A673 (cell line): ENCODE data around the gene PGM2L1. TPM values are rescaled to one million over a fixed set of nuclear protein-coding genes. Genes with fewer than 3 reads are reported as not detected.
"Not testable (repeated sequence)": the region's sequence is repeated elsewhere in the genome, so short reads cannot be mapped to it uniquely, and the experiment has no call there.

Experiments
- BruUV-seq: library from RNA; stranded (reverse); fragments of 400-500 nt; replicated peaks from 2 replicates; lab custom pipeline; 2021; lab: Mats Ljungman, UMichigan
- CTCF ChIA-PET: fragments of 300-600 bp; sonication (Branson Sonifier 250); formaldehyde crosslinking; loops from one replicate; lab custom pipeline; 2022; ENCODE audit warnings: antibody characterized with exemption; lab: Charles Lee
- POLR2A ChIA-PET: fragments of 300-600 bp; sonication (Branson Sonifier 250); formaldehyde crosslinking; loops from one replicate; lab custom pipeline; 2022; ENCODE audit warnings: antibody characterized with exemption; ENCODE audit not compliant: low non-redundant PET; lab: Charles Lee
- DNase-seq: peaks from one replicate; pipeline ENCODE4 v3.0.0-alpha.2; 2015; ENCODE audit warnings: low spot score
- H3K27ac ChIP-seq: fragments of 200-600 bp; sonication (generic); 2 replicates; pipeline ENCODE4 v1.5.1; 2016; ENCODE audit warnings: mixed run types, low read depth, mild to moderate bottlenecking, mixed read lengths, antibody characterized with exemption, low read length; ENCODE audit not compliant: poor library complexity, severe bottlenecking
- H3K27me3 ChIP-seq: fragments of 200-600 bp; sonication (generic); replicated peaks from 2 replicates; pipeline ENCODE4 v1.6.1; 2017; ENCODE audit warnings: mixed run types, low read depth, mild to moderate bottlenecking, mixed read lengths, antibody characterized with exemption, low read length; ENCODE audit not compliant: insufficient read depth, poor library complexity
- H3K36me3 ChIP-seq: fragments of 200-600 bp; sonication (generic); 2 replicates; pipeline ENCODE4 v1.6.1; 2016; ENCODE audit warnings: mixed run types, mild to moderate bottlenecking, mixed read lengths, antibody characterized with exemption, low read length; ENCODE audit not compliant: insufficient read depth, poor library complexity, severe bottlenecking
- H3K4me1 ChIP-seq: fragments of 200-600 bp; sonication (generic); 2 replicates; pipeline ENCODE4 v1.6.1; 2017; ENCODE audit warnings: mixed run types, mild to moderate bottlenecking, mixed read lengths, antibody characterized with exemption, low read length; ENCODE audit not compliant: insufficient read depth, poor library complexity, severe bottlenecking
- H3K4me3 ChIP-seq: fragments of 200-600 bp; sonication (generic); 2 replicates; pipeline ENCODE4 v1.5.1; 2016; ENCODE audit warnings: low read depth, mixed run types, mild to moderate bottlenecking, mixed read lengths, low read length; ENCODE audit not compliant: poor library complexity, severe bottlenecking
- H3K9me3 ChIP-seq: fragments of 200-600 bp; sonication (generic); 2 replicates; pipeline ENCODE4 v1.6.1; 2016; ENCODE audit warnings: mixed run types, low read depth, mild to moderate bottlenecking, mixed read lengths, antibody characterized with exemption, low read length; ENCODE audit not compliant: poor library complexity, severe bottlenecking
- EZH2 ChIP-seq: fragments of 200-600 bp; sonication (generic); IDR thresholded peaks from 2 replicates; pipeline ENCODE4 v1.6.1; 2017; ENCODE audit warnings: borderline replicate concordance, low read depth, mild to moderate bottlenecking, mixed read lengths, antibody characterized with exemption, low read length; ENCODE audit not compliant: poor library complexity, severe bottlenecking
- intact Hi-C: fragments of 100-400 bp; cut with micrococcal nuclease; formaldehyde crosslinking; loops from one replicate; pipeline ENCODE4 v1.10.0; 2022; ENCODE audit not compliant: unreplicated experiment
- total RNA-seq: library from RNA; stranded (reverse); gene quantifications from 2 replicates; pipeline ENCODE4 v1.2.3, GENCODE V29; 2021
- TF ChIP-seq, protein P1 (sequence below): fragments of 300-800, 200-600 bp; sonication (generic); conservative IDR thresholded peaks from 2 replicates; pipeline ENCODE4 v1.5.1; 2017; ENCODE audit warnings: low read depth, mild to moderate bottlenecking, antibody characterized with exemption, low read length, moderate library complexity, mixed read lengths

PGM2L1 gene
- total RNA-seq, 1 experiment from 2014 or later: 18.2 TPM

DNA sequence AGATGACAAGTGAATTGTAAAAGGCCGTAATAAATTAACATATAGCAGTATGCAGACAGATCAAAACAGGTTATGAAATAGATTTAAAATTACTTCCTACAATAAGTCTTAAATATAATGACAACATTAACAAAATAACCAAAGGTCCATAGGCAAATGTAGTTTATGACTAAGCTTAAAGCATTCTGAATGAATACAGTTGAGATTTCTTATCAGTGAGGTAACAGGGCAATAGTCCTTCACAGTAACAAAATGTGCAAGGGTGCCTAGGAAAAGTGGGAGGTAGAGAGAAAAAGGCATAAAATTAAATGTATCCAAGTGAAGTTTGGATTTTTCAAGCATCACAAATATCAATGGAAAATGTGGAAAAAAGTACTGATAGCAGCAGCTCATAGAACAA is 65.9 kb downstream of the PGM2L1 start:
- Histone ChIP-seq H3K9me3 (no peaks in the 10 kb centered on the region), H3K27me3 (no peaks in the 10 kb centered on the region), H3K4me1 (peaks cover 12% of the 10 kb centered on the region), H3K4me3 (no peak overlapping the region), H3K36me3 (no peaks in the 10 kb centered on the region), H3K27ac (no peak overlapping the region)
- ChIA-PET CTCF (no interaction called here), POLR2A (interaction anchor here (0.7 kb wide), 1 partner anchor 205 kb away, joined by 3 read pairs; no protein-coding TSS in a partner anchor)
- TF ChIP-seq EZH2: no peak
- TF ChIP-seq, protein P1, sequence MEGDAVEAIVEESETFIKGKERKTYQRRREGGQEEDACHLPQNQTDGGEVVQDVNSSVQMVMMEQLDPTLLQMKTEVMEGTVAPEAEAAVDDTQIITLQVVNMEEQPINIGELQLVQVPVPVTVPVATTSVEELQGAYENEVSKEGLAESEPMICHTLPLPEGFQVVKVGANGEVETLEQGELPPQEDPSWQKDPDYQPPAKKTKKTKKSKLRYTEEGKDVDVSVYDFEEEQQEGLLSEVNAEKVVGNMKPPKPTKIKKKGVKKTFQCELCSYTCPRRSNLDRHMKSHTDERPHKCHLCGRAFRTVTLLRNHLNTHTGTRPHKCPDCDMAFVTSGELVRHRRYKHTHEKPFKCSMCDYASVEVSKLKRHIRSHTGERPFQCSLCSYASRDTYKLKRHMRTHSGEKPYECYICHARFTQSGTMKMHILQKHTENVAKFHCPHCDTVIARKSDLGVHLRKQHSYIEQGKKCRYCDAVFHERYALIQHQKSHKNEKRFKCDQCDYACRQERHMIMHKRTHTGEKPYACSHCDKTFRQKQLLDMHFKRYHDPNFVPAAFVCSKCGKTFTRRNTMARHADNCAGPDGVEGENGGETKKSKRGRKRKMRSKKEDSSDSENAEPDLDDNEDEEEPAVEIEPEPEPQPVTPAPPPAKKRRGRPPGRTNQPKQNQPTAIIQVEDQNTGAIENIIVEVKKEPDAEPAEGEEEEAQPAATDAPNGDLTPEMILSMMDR: no peak
- intact Hi-C loops: no loop called here
- DNase-seq: no peak
- no TSS peak for BruUV-seq

DNA sequence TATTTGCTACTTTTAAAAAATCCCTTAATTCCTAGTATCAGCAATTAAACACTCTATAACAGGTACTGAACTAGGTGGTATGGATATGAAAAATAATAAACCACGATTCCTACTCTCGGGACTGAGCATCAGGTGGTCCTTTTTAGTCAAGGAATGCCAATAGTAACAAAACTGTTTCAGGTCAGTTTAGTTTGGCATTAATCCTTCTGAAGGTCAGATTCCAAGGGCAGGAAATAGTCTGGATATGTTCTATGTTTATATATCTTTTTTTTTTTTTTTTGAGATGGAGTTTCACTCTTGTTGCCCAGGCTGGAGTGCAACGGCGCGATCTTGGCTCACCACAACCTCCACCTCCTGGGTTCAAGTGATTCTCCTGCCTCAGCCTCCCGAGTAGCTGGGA is 67.2 kb downstream of the PGM2L1 start:
- H3K27me3 ChIP-seq, H3K27ac ChIP-seq, intact Hi-C loops, POLR2A ChIA-PET, CTCF ChIA-PET, H3K36me3 ChIP-seq, H3K9me3 ChIP-seq, BruUV-seq, DNase-seq, H3K4me3 ChIP-seq: not testable (repeated sequence)
- peaks cover 18% of the 10 kb centered on the region for H3K4me1 ChIP-seq

DNA sequence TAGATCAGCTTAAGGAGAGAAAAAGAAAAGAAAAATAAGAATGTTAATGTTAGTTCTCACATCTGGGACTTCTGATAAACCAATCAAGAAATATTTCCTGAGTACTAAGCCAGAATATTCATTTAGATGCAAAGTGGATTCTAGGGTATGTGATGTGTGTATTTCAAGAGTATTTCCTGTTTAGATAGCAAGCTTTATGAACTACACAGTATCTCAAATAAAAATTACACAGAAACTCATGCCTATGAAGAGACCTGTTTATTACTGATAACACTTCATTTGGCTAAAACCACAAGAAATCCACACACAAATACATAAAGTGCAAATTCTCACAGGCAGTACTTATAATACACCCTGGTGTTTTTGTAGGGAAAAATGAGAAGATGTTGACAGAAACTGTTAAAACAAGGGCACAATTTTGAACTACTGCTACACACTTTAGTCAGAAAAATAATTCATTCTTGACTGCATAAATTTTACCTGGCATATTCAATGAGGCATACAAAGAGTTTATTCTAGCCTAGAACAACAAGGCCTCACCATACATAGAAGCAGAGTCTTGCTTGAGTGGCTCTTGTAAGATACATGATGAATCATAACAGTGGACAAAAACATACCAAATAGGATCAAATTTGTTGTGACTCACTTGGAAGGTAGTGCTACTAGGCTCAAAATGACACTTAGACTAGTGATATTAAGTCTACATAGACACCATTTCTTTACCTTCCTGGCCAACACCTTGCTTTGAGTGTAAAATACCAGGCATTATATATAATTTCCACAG is 68.0 kb downstream of the PGM2L1 start:
- no peak for TF ChIP-seq EZH2
- TF ChIP-seq, protein P1: no peak
- intact Hi-C loops: no loop called here
- Histone ChIP-seq H3K4me3 (no peak overlapping the region), H3K9me3 (no peaks in the 10 kb centered on the region), H3K36me3 (no peaks in the 10 kb centered on the region), H3K4me1 (peaks cover 25% of the 10 kb centered on the region), H3K27me3 (no peaks in the 10 kb centered on the region), H3K27ac (no peak overlapping the region)
- POLR2A ChIA-PET: no interaction called here
- DNase-seq: no peak
- CTCF ChIA-PET: no interaction called here
- no TSS peak for BruUV-seq
